Stimulated activated naive CD4-positive, alpha-beta T cell treated with Interleukin-2 at 50 U/mL for 16 hours (primary cell): Measurements from ENCODE around the gene RNF31.
"Not testable (repeated sequence)": the region's sequence is repeated elsewhere in the genome, so short reads cannot be mapped to it uniquely, and the experiment has no call there.

Source experiments
- DNase-seq: peaks from one replicate; lab custom pipeline; 2025; lab: John Stamatoyannopoulos, UW

Gene RNF31

GRCh38 chr14:24202538-24202937 lies 55.2 kb downstream of the RNF31 start:
- not testable (repeated sequence) for DNase-seq

DNA sequence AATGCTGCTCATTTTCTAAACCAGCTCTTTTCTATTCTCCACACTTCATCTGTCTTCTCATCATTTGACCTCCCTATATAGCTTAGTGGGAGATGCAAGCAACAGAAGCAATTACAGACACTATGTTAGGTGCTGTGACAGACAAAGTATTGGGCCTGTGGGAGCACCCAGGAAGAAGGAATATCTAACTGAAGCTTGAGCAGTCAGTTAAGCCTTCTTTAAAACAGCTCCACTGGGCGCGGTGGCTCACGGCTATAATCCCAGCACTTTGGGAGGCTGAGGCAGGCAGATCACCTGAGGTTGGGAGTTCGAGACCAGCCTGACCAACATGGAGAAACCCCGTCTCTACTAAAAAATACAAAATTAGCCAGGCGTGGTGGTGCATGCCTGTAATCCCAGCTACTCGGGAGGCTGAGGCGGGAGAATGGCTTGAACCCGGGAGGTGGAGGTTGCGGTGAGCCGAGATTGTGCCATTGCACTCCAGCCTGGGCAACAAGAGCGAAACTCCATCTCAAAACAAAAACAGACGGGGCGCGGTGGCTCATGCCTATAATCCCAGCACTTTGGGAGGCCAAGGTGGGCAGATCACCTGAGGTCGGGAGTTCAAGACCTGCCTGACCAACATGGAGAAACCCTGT lies 56.1 kb downstream of the RNF31 start:
- not testable (repeated sequence) for DNase-seq

- no peak for DNase-seq
Measured at GRCh38 chr14:24204163-24205146, 57.2 kb downstream of the RNF31 start.

DNA sequence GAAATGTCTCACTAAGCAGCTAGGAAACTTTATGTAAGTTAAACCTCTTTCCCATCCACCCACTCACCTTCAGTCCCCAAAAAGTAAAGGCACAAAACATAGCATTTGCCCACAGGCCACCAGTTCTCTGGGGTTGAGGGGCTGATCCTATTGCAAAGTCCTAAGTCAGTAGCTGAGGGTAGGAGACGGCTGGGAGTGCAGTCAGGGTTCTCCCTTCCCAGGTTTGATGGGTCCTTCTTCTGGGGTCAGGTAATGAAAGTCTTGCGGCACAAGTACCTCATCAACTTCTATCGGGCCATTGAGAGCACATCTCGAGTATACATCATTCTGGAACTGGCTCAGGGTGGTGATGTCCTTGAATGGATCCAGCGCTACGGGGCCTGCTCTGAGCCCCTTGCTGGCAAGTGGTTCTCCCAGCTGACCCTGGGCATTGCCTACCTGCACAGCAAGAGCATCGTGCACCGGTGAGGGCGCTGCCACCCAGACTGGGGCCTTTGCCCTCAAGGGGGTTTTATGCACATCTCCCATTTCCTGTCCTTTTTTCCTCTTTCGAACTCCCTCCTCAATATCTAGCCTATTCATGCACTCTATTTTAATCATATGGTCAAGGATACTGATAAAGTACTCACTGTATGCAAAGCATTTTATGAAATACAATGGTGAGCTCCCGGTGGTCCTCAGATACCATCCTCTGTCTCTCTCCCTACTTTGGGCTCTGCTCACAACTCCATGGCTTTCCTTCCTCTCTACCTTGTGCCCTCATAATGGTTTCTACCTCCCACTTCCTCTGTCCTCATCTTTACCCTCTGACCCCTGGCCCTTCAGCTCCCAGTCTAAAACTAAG lies 59.2 kb downstream of the RNF31 start:
- DNase-seq, result no peak

- DNase-seq, result no peak
Measured at GRCh38 chr14:24207104-24207551, 59.8 kb downstream of the RNF31 start.

DNA sequence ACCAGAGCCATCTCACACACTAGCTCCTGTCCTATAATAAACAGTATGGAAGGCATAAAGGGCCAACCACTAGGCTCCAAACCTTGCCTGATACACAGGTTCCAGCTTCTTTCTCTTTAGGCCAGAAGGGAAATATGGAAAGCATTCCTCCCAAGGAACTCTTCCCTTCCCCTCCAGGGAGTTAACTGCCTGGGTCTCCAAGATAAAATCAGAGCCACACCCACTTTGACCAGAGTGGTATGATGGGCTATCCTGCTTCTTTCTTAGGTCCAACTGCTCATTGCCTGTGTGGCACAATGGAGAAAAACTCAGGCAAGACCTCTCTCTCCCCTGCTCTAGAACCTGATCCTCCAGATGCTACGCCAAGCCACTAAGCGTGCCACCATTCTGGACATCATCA lies 60.3 kb downstream of the RNF31 start:
- DNase-seq, result no peak
